Cardiac fibroblast (primary cell): ENCODE results near the gene CLSTN2.
A peak's percentile ranks its signal among the peaks of the same experiment; 100 is the strongest.

Source experiments
- DNase-seq, 2 donors: peaks; one replicate each; pipeline versions ENCODE4 v3.0.0 to v3.0.0-alpha.2; 2010; ENCODE audit warnings: low read depth in 2 of 2
- H3K4me3 ChIP-seq, 2 donors: replicated peaks in 1 of 2; 1 replicate in 1 of 2; 2 replicates in 1 of 2; pipeline ENCODE4 v1.5.1; 2011; ENCODE audit warnings: low read depth in 2 of 2, low read length in 2 of 2, mild to moderate bottlenecking in 2 of 2, moderate library complexity in 1 of 2
- CTCF ChIP-seq: IDR thresholded peaks from one replicate; pipeline ENCODE4 v1.5.1; 2011; ENCODE audit warnings: low read depth, mild to moderate bottlenecking, low read length, inconsistent platforms

CLSTN2 gene

GRCh38 chr3:140487566-140487965 lies 552.6 kb downstream of the CLSTN2 start:
- H3K4me3 ChIP-seq, result no peak overlapping the region
- no peak for DNase-seq
- TF ChIP-seq CTCF, result no peak

GRCh38 chr3:140493271-140493670 lies 558.3 kb downstream of the CLSTN2 start:
- DNase-seq, result no peak
- H3K4me3 ChIP-seq, result no peak overlapping the region
- no peak for TF ChIP-seq CTCF

DNA sequence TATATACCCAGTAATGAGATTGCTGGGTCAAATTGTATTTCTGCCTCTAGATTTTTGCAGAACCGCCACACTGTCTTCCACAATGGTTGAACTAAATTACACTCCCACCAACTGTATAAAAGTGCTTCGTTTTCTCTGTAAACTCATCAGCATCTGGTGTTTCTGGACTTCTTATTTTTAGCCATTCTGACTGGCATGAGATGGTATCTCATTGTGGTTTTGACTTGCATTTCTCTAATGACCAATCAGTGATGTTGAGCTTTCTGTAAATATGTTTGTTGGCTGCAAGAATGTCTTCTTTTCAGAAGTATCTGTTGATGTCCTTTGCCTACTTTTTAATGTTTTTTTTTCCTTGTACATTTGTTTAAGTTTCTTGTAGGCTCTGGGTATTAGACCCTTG lies 560.0 kb downstream of the CLSTN2 start:
- no peak for TF ChIP-seq CTCF
- no peak for DNase-seq

DNA sequence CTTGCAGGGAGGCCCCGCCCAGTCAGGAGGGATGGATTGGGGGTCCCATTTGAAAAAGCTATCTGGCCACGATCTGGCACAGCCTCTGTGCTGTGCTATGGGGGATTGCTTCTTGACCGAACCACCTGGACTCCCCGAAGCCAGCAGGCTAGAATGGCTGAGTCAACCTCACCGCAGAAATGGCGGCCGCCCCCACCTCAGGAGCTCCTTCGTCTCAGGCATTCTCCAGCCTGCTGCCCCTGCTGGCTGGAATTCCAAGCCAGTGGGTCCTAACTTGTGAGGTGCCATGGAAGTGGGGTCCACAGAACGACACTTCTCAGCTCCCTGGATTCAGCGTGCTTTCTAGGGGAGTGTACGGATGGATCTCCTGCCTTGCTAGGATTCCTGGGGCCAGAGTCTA lies 562.3 kb downstream of the CLSTN2 start:
- no peak for DNase-seq
- TF ChIP-seq CTCF, result no peak

More for the DNA sequence above, 560.0 kb downstream of the CLSTN2 start:
- H3K4me3 ChIP-seq, result no peak overlapping the region

DNA sequence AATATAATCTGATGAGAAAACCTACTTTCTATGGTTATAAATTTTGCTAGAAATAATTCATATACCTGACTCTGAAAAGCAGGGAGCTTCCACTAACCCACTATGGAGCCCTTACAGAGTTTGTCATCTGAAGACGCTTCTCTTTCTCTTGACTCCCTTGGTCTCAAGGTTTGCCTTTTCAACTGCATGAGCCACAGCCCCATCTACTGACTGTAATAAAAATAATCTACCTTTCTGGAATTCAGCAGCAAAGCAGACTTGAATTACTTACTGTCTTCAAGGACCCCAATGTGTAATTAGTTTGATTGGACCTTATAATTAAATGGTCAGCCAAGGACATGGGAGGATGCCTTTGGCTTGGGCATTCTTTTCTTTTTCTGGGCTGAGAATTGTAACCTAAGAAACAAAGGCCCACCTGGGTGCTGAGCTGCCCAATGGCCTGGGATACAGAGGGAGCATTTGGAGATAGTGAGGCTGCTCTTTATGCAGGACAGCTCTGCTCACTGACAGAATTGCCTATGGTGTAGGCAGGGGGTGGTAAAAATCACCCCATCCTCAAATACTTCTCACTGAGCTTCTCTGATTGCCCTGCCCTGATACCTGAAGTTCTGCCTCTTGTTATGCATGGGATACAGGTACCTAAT lies 564.3 kb downstream of the CLSTN2 start:
- no peak overlapping the region for H3K4me3 ChIP-seq
- peak; percentile 25 to 39 for DNase-seq
- TF ChIP-seq CTCF, result no peak

More for the DNA sequence above, 562.3 kb downstream of the CLSTN2 start:
- H3K4me3 ChIP-seq, result no peak overlapping the region

DNA sequence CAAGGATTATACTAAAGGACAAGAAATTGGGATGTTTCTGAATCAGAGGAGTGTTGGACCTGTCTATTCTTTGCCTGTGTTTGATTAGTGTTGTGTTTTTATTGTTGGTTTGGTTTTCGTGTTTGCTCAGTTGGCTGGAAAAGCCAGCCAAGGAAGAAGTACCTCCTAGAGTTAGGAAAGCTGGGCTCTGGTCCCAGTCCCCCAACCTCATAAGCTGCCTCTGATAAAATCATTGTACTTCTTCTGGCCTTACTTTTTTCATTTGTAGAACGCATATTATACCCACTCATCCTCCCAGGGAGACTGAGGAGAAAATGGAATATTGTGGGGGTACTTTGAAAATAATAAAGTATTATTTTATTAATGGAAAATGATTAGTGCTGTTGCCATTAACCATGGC lies 565.5 kb downstream of the CLSTN2 start:
- no peak for DNase-seq
- TF ChIP-seq CTCF, result no peak
- no peak overlapping the region for H3K4me3 ChIP-seq
